Measurements from ENCODE around the gene ETFBKMT. TPM values are rescaled to one million over a fixed set of nuclear protein-coding genes. Genes with fewer than 3 reads are reported as not detected.
A peak's percentile ranks its signal among the peaks of the same experiment; 100 is the strongest.

ETFBKMT gene
- polyA plus RNA-seq, 1 experiment, result 2.1 TPM

GRCh38 chr12:31651893-31652521 is 7.5 kb upstream of the ETFBKMT start:
- TF ChIP-seq CTCF (IDR thresholded peaks at IDR 0.05; ENCODE audit: low read depth, low read length), result no peak
- ChIA-PET POLR2A (no interaction called here), CTCF (interaction anchor here (0.7 to 2.9 kb wide), 17 partner anchors 11 to 1103 kb away, joined by 3 to 44 read pairs (median 7); partner anchors contain the start of genes BICD1 and YARS2)
- Histone ChIP-seq H3K27ac (ENCODE audit: low read depth, low read length) (no peak overlapping the region), H3K4me3 (ENCODE audit: low read depth, low read length) (no peak overlapping the region), H3K27me3 (ENCODE audit: control insufficient read depth, insufficient read depth, low read length) (no peaks in the 10 kb centered on the region), H3K9me3 (ENCODE audit: control insufficient read depth, insufficient read depth, low read length) (no peaks in the 10 kb centered on the region)
- no peak for DNase-seq (ENCODE audit: low read depth, low spot score)

- CTCF ChIA-PET, result no interaction called here
- Histone ChIP-seq H3K4me3 (ENCODE audit: low read depth, low read length) (no peak overlapping the region), H3K27me3 (ENCODE audit: control insufficient read depth, insufficient read depth, low read length) (no peaks in the 10 kb centered on the region), H3K9me3 (ENCODE audit: control insufficient read depth, insufficient read depth, low read length) (no peaks in the 10 kb centered on the region), H3K27ac (ENCODE audit: low read depth, low read length) (no peak overlapping the region)
- POLR2A ChIA-PET, result no interaction called here
- no peak for DNase-seq (ENCODE audit: low read depth, low spot score)
- TF ChIP-seq CTCF (IDR thresholded peaks at IDR 0.05; ENCODE audit: low read depth, low read length), result no peak
Observed at GRCh38 chr12:31655208-31655607, 4.3 kb upstream of the ETFBKMT start.

- ChIA-PET POLR2A (no interaction called here), CTCF (interaction anchor here (0.5 to 1.1 kb wide), 2 partner anchors 11 to 538 kb away, joined by 3 to 4 read pairs; no protein-coding TSS in a partner anchor)
- no peaks in the 10 kb centered on the region for H3K9me3 ChIP-seq (ENCODE audit: control insufficient read depth, insufficient read depth, low read length)
- H3K4me3 ChIP-seq (ENCODE audit: low read depth, low read length), result no peak overlapping the region
- no peak for DNase-seq (ENCODE audit: low read depth, low spot score)
- H3K27ac ChIP-seq (ENCODE audit: low read depth, low read length), result no peak overlapping the region
- no peaks in the 10 kb centered on the region for H3K27me3 ChIP-seq (ENCODE audit: control insufficient read depth, insufficient read depth, low read length)
- no peak for TF ChIP-seq CTCF (IDR thresholded peaks at IDR 0.05; ENCODE audit: low read depth, low read length)
Observed at GRCh38 chr12:31655792-31656191, 3.7 kb upstream of the ETFBKMT start.

GRCh38 chr12:31658471-31659086 is 909 bp upstream of the ETFBKMT start:
- CTCF ChIA-PET, result interaction anchor here (0.5 to 1.4 kb wide), 2 partner anchors 654 kb away, joined by 3 read pairs; no protein-coding TSS in a partner anchor
- no peak overlapping the region for H3K27ac ChIP-seq (ENCODE audit: low read depth, low read length)
- no peak for DNase-seq (ENCODE audit: low read depth, low spot score)

More at GRCh38 chr12:31658471-31659086, 909 bp upstream of the ETFBKMT start:
- Histone ChIP-seq H3K4me3 (ENCODE audit: low read depth, low read length) (peak overlapping the region; percentile 86), H3K27me3 (ENCODE audit: control insufficient read depth, insufficient read depth, low read length) (no peaks in the 10 kb centered on the region), H3K9me3 (ENCODE audit: control insufficient read depth, insufficient read depth, low read length) (no peaks in the 10 kb centered on the region)
- POLR2A ChIA-PET, result interaction anchor here (0.6 to 0.8 kb wide), 2 partner anchors 73 to 779 kb away, joined by 3 to 4 read pairs; no protein-coding TSS in a partner anchor
- no peak for TF ChIP-seq CTCF (IDR thresholded peaks at IDR 0.05; ENCODE audit: low read depth, low read length)
